Lung microvascular endothelial cell (primary cell): Measurements from ENCODE around the gene HRH3. TPM values are rescaled to one million over a fixed set of nuclear protein-coding genes. Genes with fewer than 3 reads are reported as not detected.
A peak's percentile ranks its signal among the peaks of the same experiment; 100 is the strongest.

Experiments
- DNase-seq, 2 donors: peaks; one replicate each; pipeline versions ENCODE4 v3.0.0 to v3.0.0-alpha.2; 2010; ENCODE audit warnings: low read depth in 2 of 2
- total RNA-seq: library from RNA; depleted of rRNA; stranded (reverse); fragments of >200 nt; gene quantifications from 2 replicates; pipeline ENCODE4 v1.2.1, GENCODE V29; 2014

HRH3 gene
- total RNA-seq, 1 donor from 2014 or later: not detected

GRCh38 chr20:62181808-62182207, 38.3 kb downstream of the HRH3 start:
- no peak for DNase-seq

GRCh38 chr20:62179162-62179504, 40.9 kb downstream of the HRH3 start:
- DNase-seq: no peak

- no peak for DNase-seq
Measured at GRCh38 chr20:62178316-62179161, 41.5 kb downstream of the HRH3 start.

- no peak for DNase-seq
Measured at GRCh38 chr20:62177307-62177706, 42.8 kb downstream of the HRH3 start.

GRCh38 chr20:62176866-62177265, 43.2 kb downstream of the HRH3 start:
- no peak for DNase-seq

GRCh38 chr20:62175711-62176110, 44.4 kb downstream of the HRH3 start:
- no peak for DNase-seq

GRCh38 chr20:62174870-62175624, 45.0 kb downstream of the HRH3 start:
- DNase-seq: no peak

- DNase-seq: no peak
Measured at GRCh38 chr20:62174021-62174804, 45.9 kb downstream of the HRH3 start.

- DNase-seq: no peak
Measured at GRCh38 chr20:62172666-62173065, 47.4 kb downstream of the HRH3 start.

- peak in 1 of 2 donors; percentile 74 for DNase-seq
Measured at GRCh38 chr20:62171245-62171644, 48.8 kb downstream of the HRH3 start.

- DNase-seq: no peak
Measured at GRCh38 chr20:62170536-62170935, 49.5 kb downstream of the HRH3 start.

GRCh38 chr20:62168890-62169435, 51.1 kb downstream of the HRH3 start:
- DNase-seq: no peak

- no peak for DNase-seq
Measured at GRCh38 chr20:62168061-62168460, 52.0 kb downstream of the HRH3 start.

- no peak for DNase-seq
Measured at GRCh38 chr20:62167474-62167873, 52.6 kb downstream of the HRH3 start.

GRCh38 chr20:62165762-62166399, 54.2 kb downstream of the HRH3 start:
- no peak for DNase-seq

Other genes starting within 250 kb of the HRH3 start
- 1.3 and 2.6 TPM in 2 replicates for gene TAF4, start 154.4 kb downstream of the HRH3 start, total RNA-seq
- gene LSM14B, start 97.8 kb downstream of the HRH3 start, total RNA-seq: 21.1 and 25.0 TPM in 2 replicates
- gene PSMA7, start 76.9 kb downstream of the HRH3 start, total RNA-seq: 293 and 309 TPM in 2 replicates
- 6.8 and 8.1 TPM in 2 replicates for gene SS18L1, start 76.5 kb downstream of the HRH3 start, total RNA-seq
- 7.4 and 10.9 TPM in 2 replicates for gene MTG2, start 37.2 kb downstream of the HRH3 start, total RNA-seq
- 18.7 and 34.9 TPM in 2 replicates for gene OSBPL2, start 18.2 kb upstream of the HRH3 start, total RNA-seq
- gene ADRM1, start 82.7 kb upstream of the HRH3 start, total RNA-seq: 69.4 and 77.6 TPM in 2 replicates
- 5.4 and 14.2 TPM in 2 replicates for gene LAMA5, start 147.0 kb upstream of the HRH3 start, total RNA-seq
- 960 and 1,048 TPM in 2 replicates for gene RPS21, start 166.8 kb upstream of the HRH3 start, total RNA-seq
- 0.40 and 0.44 TPM in 2 replicates for gene CABLES2, start 187.0 kb upstream of the HRH3 start, total RNA-seq
- not detected in 2 replicates for gene RBBP8NL, start 207.3 kb upstream of the HRH3 start, total RNA-seq